Liver (tissue), 9 donors: Measurements from ENCODE around the gene CEACAM19. TPM values are rescaled to one million over a fixed set of nuclear protein-coding genes. Genes with fewer than 3 reads are reported as not detected.

Experiments used
- DNase-seq: peaks from one replicate; pipeline ENCODE4 v3.0.0-alpha.2; 2017; ENCODE audit warnings: low spot score
- H3K27ac ChIP-seq, 2 donors: one replicate each; pipeline ENCODE4 v1.7.0; 2013; ENCODE audit warnings: inconsistent platforms in 2 of 2, low read length in 2 of 2, control low read depth in 1 of 2, low read depth in 1 of 2, mild to moderate bottlenecking in 1 of 2
- H3K27me3 ChIP-seq, 4 donors: one replicate each; pipeline versions ENCODE4 v1.6.1 to v1.7.0; 2013; ENCODE audit warnings: low read length in 3 of 4, inconsistent platforms in 1 of 4, mild to moderate bottlenecking in 1 of 4, moderate library complexity in 1 of 4; ENCODE audit not compliant: control insufficient read depth in 4 of 4, insufficient read depth in 4 of 4
- H3K36me3 ChIP-seq, 4 donors: one replicate each; pipeline versions ENCODE4 v1.6.1 to v1.7.0; 2013; ENCODE audit warnings: low read length in 3 of 4, mild to moderate bottlenecking in 3 of 4, low read depth in 1 of 4, moderate library complexity in 1 of 4; ENCODE audit not compliant: control insufficient read depth in 4 of 4, insufficient read depth in 3 of 4
- H3K4me1 ChIP-seq, 4 donors: one replicate each; pipeline versions ENCODE4 v1.6.1 to v1.7.0; 2013; ENCODE audit warnings: low read length in 3 of 4, mild to moderate bottlenecking in 3 of 4, moderate library complexity in 1 of 4; ENCODE audit not compliant: control insufficient read depth in 4 of 4, insufficient read depth in 4 of 4
- H3K4me3 ChIP-seq, 3 donors: one replicate each; pipeline versions ENCODE4 v1.6.1 to v1.7.0; 2013; ENCODE audit warnings: low read length in 3 of 3, control low read depth in 1 of 3, low read depth in 1 of 3, mild to moderate bottlenecking in 1 of 3
- H3K9ac ChIP-seq, 2 donors: one replicate each; pipeline ENCODE4 v1.7.0; 2013; ENCODE audit warnings: low read length in 2 of 2, mild to moderate bottlenecking in 2 of 2, moderate library complexity in 2 of 2, control low read depth in 1 of 2, low read depth in 1 of 2
- H3K9me3 ChIP-seq, 4 donors: one replicate each; pipeline versions ENCODE4 v1.6.1 to v1.7.0; 2013; ENCODE audit warnings: low read length in 3 of 4; ENCODE audit not compliant: control insufficient read depth in 4 of 4
- EGR1 ChIP-seq, 2 donors: IDR thresholded peaks; 2 replicates each; pipeline ENCODE4 v1.6.1; 2016 to 2018; ENCODE audit warnings: antibody characterized with exemption in 2 of 2, low read depth in 2 of 2
- GABPA ChIP-seq, 2 donors: IDR thresholded peaks in 1 of 2; conservative IDR thresholded peaks in 1 of 2; 2 replicates each; pipeline ENCODE4 v1.6.1; 2016; ENCODE audit warnings: antibody characterized with exemption in 2 of 2, mild to moderate bottlenecking in 1 of 2, moderate library complexity in 1 of 2
- HNF4A ChIP-seq, 2 donors: conservative IDR thresholded peaks; 2 replicates each; pipeline ENCODE4 v1.6.1; 2016; ENCODE audit warnings: antibody characterized with exemption in 2 of 2, mild to moderate bottlenecking in 2 of 2
- HNF4G ChIP-seq: IDR thresholded peaks from 2 replicates; pipeline ENCODE4 v1.6.1; 2016; ENCODE audit warnings: antibody characterized with exemption
- NR2F2 ChIP-seq: IDR thresholded peaks from 2 replicates; pipeline ENCODE4 v1.6.1; 2016; ENCODE audit warnings: antibody characterized with exemption
- RAD21 ChIP-seq, 2 donors: IDR thresholded peaks; 2 replicates each; pipeline ENCODE4 v1.6.1; 2016; ENCODE audit warnings: antibody characterized with exemption in 2 of 2, mild to moderate bottlenecking in 2 of 2
- RXRA ChIP-seq, 2 donors: IDR thresholded peaks; 2 replicates each; pipeline ENCODE4 v1.6.1; 2017 to 2018; ENCODE audit warnings: antibody characterized with exemption in 2 of 2, mild to moderate bottlenecking in 1 of 2
- SP1 ChIP-seq: IDR thresholded peaks from 2 replicates; pipeline ENCODE4 v1.6.1; 2018; ENCODE audit warnings: antibody characterized with exemption, mild to moderate bottlenecking
- TAF1 ChIP-seq: conservative IDR thresholded peaks from 2 replicates; pipeline ENCODE4 v1.6.1; 2016; ENCODE audit warnings: antibody characterized with exemption, mild to moderate bottlenecking
- YY1 ChIP-seq: IDR thresholded peaks from 2 replicates; pipeline ENCODE4 v1.6.1; 2016; ENCODE audit warnings: antibody characterized with exemption, mild to moderate bottlenecking
- WGBS: extraction: QIAGEN DNeasy Blood & Tissue Kit; methylation state at CpG from one replicate; pipeline ENCODE4 v1.1.7; 2013; 5-methylcytosine and 5-hydroxymethylcytosine counted together
- polyA plus RNA-seq, 2 donors: library from polyadenylated mRNA; stranded (reverse) in 1 of 2; unstranded in 1 of 2; fragments of 200-250 nt in 1 of 2; fragments of >200 nt in 1 of 2; fragmentation: Nextera tagmentation in 1 of 2; extraction: Ambion mirVana in 1 of 2; gene quantifications; one replicate each; pipeline versions ENCODE4 v1.2.1 to v1.2.3, GENCODE V29; 2013 to 2015
- total RNA-seq, 2 donors: library from RNA; depleted of rRNA; stranded (reverse); fragments of >200 nt; gene quantifications; one replicate each; pipeline ENCODE4 v1.2.3, GENCODE V29; 2014
- TF ChIP-seq, protein P1 (sequence below): IDR thresholded peaks from 2 replicates; pipeline ENCODE4 v1.6.1; 2016; ENCODE audit warnings: antibody characterized with exemption
- TF ChIP-seq, protein P2 (sequence below): IDR thresholded peaks from 2 replicates; pipeline ENCODE4 v1.6.1; 2016; ENCODE audit warnings: antibody characterized with exemption, mild to moderate bottlenecking
- TF ChIP-seq, protein P3 (sequence below): fragments of 150-350 bp; IDR thresholded peaks from 2 replicates; pipeline ENCODE4 v1.5.1; 2017; ENCODE audit warnings: improper control_type of control experiment, low read depth, low read length; ENCODE audit not compliant: missing input control
- TF ChIP-seq, protein P4 (sequence below): IDR thresholded peaks from 2 replicates; pipeline ENCODE4 v1.6.1; 2016; ENCODE audit warnings: antibody characterized with exemption
- donor health status: healthy.
- donor health status: healthy.
- donor health status: healthy.
- donor health status: healthy.
- donor health status: healthy.

Gene CEACAM19
- total and polyA plus RNA-seq, 4 donors = 0.75 to 2.6 (median 1.3) TPM

DNA sequence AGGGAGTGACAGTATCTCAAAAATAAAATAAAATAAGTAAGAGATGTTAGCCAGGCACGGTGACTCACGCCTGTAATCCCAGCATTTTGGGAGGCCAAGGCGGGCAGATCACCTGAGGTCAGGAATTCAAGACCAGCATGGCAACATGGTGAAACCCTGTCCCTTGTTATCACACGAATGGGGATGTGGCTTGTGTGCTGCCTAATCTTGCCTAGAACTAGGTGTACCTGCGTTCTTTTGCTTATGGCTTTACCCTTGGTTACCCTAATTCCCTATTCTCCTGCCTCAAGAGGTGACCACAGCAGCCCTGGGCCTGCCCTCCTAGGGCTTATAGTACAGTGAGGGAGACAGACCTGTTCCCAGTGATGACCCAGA lies 33.9 kb upstream of the CEACAM19 start:
- Histone ChIP-seq H3K36me3 (no peaks in the 10 kb centered on the region), H3K9me3 (no peaks in the 10 kb centered on the region), H3K4me3 (no peak overlapping the region), H3K27me3 (no peaks in the 10 kb centered on the region), H3K4me1 (peaks cover 0 to 37% (median 30%) of the 10 kb centered on the region in 4 donors), H3K9ac (no peak overlapping the region), H3K27ac (no peak overlapping the region)
- TF ChIP-seq HNF4G = no peak
- TF ChIP-seq YY1 = no peak
- TF ChIP-seq, protein P1, sequence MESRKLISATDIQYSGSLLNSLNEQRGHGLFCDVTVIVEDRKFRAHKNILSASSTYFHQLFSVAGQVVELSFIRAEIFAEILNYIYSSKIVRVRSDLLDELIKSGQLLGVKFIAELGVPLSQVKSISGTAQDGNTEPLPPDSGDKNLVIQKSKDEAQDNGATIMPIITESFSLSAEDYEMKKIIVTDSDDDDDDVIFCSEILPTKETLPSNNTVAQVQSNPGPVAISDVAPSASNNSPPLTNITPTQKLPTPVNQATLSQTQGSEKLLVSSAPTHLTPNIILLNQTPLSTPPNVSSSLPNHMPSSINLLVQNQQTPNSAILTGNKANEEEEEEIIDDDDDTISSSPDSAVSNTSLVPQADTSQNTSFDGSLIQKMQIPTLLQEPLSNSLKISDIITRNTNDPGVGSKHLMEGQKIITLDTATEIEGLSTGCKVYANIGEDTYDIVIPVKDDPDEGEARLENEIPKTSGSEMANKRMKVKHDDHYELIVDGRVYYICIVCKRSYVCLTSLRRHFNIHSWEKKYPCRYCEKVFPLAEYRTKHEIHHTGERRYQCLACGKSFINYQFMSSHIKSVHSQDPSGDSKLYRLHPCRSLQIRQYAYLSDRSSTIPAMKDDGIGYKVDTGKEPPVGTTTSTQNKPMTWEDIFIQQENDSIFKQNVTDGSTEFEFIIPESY = no peak
- TF ChIP-seq EGR1 (IDR thresholded peaks at IDR 0.05; ENCODE audit: low read depth in 2 of 2) = no peak
- 92% methylated on average over 5 of the region's 5 CpGs for WGBS
- DNase-seq = no peak

DNA sequence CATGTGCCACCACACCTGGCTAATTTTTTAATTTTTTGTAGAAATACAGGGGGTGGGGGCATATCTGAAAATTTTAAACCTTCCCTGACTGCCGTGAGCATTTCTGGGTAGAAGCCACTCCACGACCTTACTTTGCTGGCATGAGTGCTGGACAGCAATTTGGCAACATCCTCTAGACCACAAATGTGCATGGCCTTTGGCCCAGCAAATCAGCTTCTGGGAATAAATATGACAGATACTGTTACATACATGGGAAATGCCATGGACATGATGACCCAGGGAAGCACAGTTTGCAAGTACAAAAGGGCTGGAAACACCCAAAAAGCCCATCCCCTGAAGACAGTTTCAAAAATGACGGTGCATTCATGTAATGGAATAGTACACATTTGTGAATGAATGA lies 30.8 kb upstream of the CEACAM19 start:
- Histone ChIP-seq H3K27ac (peak overlapping the region in 1 of 2 donors; percentile 54), H3K9me3 (no peaks in the 10 kb centered on the region), H3K9ac (no peak overlapping the region), H3K27me3 (no peaks in the 10 kb centered on the region), H3K4me1 (peaks cover 2 to 34% (median 23%) of the 10 kb centered on the region in 4 donors), H3K36me3 (no peaks in the 10 kb centered on the region), H3K4me3 (no peak overlapping the region)
- TF ChIP-seq RXRA (IDR thresholded peaks at IDR 0.05) (peak; percentile 23 to 38), RAD21 (IDR thresholded peaks at IDR 0.05) (peak in 1 of 2 donors; percentile 6), NR2F2 (no peak), GABPA (IDR thresholded peaks at IDR 0.05 in 1 of 2, conservative IDR thresholded peaks at IDR 0.05 in 1 of 2) (no peak), HNF4A (conservative IDR thresholded peaks at IDR 0.05) (peak in 1 of 2 donors; percentile 33), SP1 (peak; percentile 24)
- TF ChIP-seq, protein P2, sequence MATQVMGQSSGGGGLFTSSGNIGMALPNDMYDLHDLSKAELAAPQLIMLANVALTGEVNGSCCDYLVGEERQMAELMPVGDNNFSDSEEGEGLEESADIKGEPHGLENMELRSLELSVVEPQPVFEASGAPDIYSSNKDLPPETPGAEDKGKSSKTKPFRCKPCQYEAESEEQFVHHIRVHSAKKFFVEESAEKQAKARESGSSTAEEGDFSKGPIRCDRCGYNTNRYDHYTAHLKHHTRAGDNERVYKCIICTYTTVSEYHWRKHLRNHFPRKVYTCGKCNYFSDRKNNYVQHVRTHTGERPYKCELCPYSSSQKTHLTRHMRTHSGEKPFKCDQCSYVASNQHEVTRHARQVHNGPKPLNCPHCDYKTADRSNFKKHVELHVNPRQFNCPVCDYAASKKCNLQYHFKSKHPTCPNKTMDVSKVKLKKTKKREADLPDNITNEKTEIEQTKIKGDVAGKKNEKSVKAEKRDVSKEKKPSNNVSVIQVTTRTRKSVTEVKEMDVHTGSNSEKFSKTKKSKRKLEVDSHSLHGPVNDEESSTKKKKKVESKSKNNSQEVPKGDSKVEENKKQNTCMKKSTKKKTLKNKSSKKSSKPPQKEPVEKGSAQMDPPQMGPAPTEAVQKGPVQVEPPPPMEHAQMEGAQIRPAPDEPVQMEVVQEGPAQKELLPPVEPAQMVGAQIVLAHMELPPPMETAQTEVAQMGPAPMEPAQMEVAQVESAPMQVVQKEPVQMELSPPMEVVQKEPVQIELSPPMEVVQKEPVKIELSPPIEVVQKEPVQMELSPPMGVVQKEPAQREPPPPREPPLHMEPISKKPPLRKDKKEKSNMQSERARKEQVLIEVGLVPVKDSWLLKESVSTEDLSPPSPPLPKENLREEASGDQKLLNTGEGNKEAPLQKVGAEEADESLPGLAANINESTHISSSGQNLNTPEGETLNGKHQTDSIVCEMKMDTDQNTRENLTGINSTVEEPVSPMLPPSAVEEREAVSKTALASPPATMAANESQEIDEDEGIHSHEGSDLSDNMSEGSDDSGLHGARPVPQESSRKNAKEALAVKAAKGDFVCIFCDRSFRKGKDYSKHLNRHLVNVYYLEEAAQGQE = peak; percentile 97
- 41% methylated on average over 3 of the region's 3 CpGs for WGBS
- no peak for DNase-seq

DNA sequence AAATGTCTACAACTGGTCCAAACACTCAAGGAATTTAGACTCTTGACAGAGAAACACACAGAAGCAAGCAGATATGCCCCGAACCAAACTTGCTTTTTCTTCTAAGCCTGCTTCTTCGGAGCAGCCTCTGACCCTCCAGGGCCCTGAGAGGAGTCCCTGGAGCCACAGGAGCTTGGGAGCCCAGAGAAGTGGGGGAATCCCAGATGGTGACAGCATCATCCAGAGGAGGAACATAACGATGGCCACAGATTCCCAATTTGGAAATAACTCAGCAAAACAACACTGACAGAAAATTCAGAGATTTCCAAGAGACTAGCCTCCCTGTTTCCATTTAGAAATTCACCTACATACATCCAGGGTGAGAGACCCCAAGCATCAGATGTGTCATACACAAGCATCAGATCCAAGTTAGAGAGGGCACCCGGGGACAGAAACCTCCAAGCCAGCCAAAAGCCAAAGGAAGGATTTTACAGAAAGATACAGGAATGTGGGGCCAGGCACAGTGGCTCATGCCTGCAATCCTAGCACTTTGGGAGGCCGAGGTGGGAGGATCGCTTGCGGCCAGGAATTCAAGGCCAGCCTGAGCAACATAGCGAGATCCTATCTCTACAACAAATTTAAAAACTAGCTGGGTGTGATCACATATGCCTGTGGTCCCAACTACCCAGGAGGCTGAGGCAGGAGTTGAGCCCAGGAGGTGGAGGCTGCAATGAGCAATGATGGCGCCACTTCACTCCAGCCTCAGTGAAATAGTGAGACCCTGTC lies 29.6 kb upstream of the CEACAM19 start:
- WGBS = 95% methylated on average over 9 of the region's 9 CpGs
- no peak overlapping the region for H3K9ac ChIP-seq
- DNase-seq = no peak
- H3K4me3 ChIP-seq = no peak overlapping the region
- peaks cover 2 to 32% (median 18%) of the 10 kb centered on the region in 4 donors for H3K4me1 ChIP-seq
- H3K36me3 ChIP-seq = peaks cover 0 to 3% (median 1%) of the 10 kb centered on the region in 4 donors
- H3K27ac ChIP-seq = peak overlapping the region; percentile 28 to 54
- no peaks in the 10 kb centered on the region for H3K27me3 ChIP-seq
- no peaks in the 10 kb centered on the region for H3K9me3 ChIP-seq
- TF ChIP-seq TAF1 (no peak), HNF4G (no peak), RXRA (IDR thresholded peaks at IDR 0.05) (no peak)
- TF ChIP-seq, protein P3, sequence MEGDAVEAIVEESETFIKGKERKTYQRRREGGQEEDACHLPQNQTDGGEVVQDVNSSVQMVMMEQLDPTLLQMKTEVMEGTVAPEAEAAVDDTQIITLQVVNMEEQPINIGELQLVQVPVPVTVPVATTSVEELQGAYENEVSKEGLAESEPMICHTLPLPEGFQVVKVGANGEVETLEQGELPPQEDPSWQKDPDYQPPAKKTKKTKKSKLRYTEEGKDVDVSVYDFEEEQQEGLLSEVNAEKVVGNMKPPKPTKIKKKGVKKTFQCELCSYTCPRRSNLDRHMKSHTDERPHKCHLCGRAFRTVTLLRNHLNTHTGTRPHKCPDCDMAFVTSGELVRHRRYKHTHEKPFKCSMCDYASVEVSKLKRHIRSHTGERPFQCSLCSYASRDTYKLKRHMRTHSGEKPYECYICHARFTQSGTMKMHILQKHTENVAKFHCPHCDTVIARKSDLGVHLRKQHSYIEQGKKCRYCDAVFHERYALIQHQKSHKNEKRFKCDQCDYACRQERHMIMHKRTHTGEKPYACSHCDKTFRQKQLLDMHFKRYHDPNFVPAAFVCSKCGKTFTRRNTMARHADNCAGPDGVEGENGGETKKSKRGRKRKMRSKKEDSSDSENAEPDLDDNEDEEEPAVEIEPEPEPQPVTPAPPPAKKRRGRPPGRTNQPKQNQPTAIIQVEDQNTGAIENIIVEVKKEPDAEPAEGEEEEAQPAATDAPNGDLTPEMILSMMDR = no peak
- TF ChIP-seq, protein P4, sequence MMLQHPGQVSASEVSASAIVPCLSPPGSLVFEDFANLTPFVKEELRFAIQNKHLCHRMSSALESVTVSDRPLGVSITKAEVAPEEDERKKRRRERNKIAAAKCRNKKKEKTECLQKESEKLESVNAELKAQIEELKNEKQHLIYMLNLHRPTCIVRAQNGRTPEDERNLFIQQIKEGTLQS = no peak
- TF ChIP-seq, protein P2 = no peak
